Thyroid gland (tissue), 4 donors: ENCODE measurements around the gene PLEKHS1. TPM values are rescaled to one million over a fixed set of nuclear protein-coding genes. Genes with fewer than 3 reads are reported as not detected.

ENCODE experiments used
- DNase-seq, 2 donors: peaks; one replicate each; pipeline ENCODE4 v3.0.0-alpha.2; 2019
- H3K27ac ChIP-seq, 3 donors: fragments of 200-600 bp; sonication (generic); 1 replicate in 2 of 3; 2 replicates in 1 of 3; pipeline ENCODE4 v1.5.1; 2016 to 2019; ENCODE audit warnings: mild to moderate bottlenecking in 1 of 3, moderate library complexity in 1 of 3
- H3K27me3 ChIP-seq: fragments of 200-600 bp; sonication (generic); one replicate; pipeline ENCODE4 v1.5.1; 2019
- H3K36me3 ChIP-seq, 2 donors: fragments of 200-600 bp; sonication (generic); one replicate each; pipeline ENCODE4 v1.5.1; 2016 to 2019
- H3K4me1 ChIP-seq, 2 donors: fragments of 200-600 bp; sonication (generic); one replicate each; pipeline ENCODE4 v1.5.1; 2017 to 2019
- H3K4me3 ChIP-seq, 3 donors: fragments of 200-600 bp; sonication (generic); replicated peaks in 1 of 3; 1 replicate in 2 of 3; 2 replicates in 1 of 3; pipeline ENCODE4 v1.5.1; 2016; ENCODE audit warnings: mild to moderate bottlenecking in 1 of 3
- H3K9me3 ChIP-seq: fragments of 200-600 bp; sonication (generic); one replicate; pipeline ENCODE4 v1.5.1; 2017
- POLR2A ChIP-seq, 2 donors: fragments of 450-650 bp; IDR thresholded peaks; one replicate each; pipeline ENCODE4 v1.6.1; 2017; ENCODE audit warnings: antibody characterized with exemption in 2 of 2, mild to moderate bottlenecking in 2 of 2, moderate library complexity in 1 of 2
- WGBS, 2 donors: methylation state at CpG; one replicate each; pipeline ENCODE4 v1.1.5; 2017; 5-methylcytosine and 5-hydroxymethylcytosine counted together
- intact Hi-C: fragments of 100-400 bp; cut with DNase I; formaldehyde crosslinking; loops from one replicate; pipeline ENCODE4 v1.15.1; 2023
- total RNA-seq, 4 donors: library from RNA; depleted of rRNA; stranded (reverse); fragments of >200 nt; gene quantifications; one replicate each; pipeline ENCODE4 v1.2.3, GENCODE V29; 2016
- TF ChIP-seq, protein P1 (sequence below), 6 experiments: fragments of 200-600 bp in 3 of 6; fragments of 450-650 bp in 3 of 6; sonication (generic) in 3 of 6; IDR thresholded peaks; one replicate each; pipeline ENCODE4 v1.5.1; 2016 to 2019; ENCODE audit warnings: antibody characterized with exemption in 6 of 6, mild to moderate bottlenecking in 2 of 6, inconsistent platforms in 1 of 6, moderate library complexity in 1 of 6

PLEKHS1 gene
- total RNA-seq, 4 donors from 2014 or later: not detected

DNA sequence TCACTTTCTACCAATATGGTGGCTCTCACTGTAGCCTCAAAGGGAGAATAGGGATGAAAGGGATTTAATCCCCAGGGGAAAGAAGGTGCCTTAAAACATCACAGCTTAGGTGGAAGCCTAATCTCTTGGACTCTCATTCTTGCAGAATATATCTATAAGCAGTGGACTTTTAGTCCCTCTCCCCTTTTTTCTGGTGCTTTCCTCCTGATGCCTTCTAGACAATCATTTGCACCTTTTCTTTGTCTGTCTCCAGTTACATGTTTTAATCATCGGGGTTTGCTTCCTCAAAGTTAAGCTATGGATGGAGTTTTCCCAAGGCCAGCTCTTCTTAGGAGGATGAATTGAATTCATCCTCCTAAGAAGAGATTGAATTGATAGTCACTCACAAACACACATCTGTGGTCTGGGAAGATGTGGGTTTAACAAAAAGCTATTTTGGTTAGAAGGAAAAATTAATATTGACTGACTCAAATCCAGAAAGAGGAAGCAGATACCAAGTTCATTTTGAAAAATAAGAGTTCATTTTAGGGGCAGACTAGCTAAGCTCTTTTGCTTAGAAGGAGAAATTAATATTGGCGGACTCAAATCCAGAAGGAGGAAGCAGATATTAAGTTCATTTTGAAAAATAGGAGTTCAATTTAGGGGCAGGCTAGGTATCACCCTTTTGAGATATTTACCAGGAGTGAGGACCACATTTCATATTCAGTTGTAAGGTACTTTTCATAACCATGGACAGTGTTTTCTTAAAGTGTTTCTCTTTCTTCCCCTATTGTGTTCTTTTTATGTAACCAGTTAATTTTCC lies 35.2 kb upstream of the PLEKHS1 start:
- intact Hi-C loops: no loop called here
- no peaks in the 10 kb centered on the region for H3K27me3 ChIP-seq
- peaks cover 3 to 4% of the 10 kb centered on the region in 2 donors for H3K36me3 ChIP-seq
- TF ChIP-seq, protein P1, sequence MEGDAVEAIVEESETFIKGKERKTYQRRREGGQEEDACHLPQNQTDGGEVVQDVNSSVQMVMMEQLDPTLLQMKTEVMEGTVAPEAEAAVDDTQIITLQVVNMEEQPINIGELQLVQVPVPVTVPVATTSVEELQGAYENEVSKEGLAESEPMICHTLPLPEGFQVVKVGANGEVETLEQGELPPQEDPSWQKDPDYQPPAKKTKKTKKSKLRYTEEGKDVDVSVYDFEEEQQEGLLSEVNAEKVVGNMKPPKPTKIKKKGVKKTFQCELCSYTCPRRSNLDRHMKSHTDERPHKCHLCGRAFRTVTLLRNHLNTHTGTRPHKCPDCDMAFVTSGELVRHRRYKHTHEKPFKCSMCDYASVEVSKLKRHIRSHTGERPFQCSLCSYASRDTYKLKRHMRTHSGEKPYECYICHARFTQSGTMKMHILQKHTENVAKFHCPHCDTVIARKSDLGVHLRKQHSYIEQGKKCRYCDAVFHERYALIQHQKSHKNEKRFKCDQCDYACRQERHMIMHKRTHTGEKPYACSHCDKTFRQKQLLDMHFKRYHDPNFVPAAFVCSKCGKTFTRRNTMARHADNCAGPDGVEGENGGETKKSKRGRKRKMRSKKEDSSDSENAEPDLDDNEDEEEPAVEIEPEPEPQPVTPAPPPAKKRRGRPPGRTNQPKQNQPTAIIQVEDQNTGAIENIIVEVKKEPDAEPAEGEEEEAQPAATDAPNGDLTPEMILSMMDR (IDR thresholded peaks at IDR 0.05): no peak
- no peak for TF ChIP-seq POLR2A (IDR thresholded peaks at IDR 0.05)
- no peak overlapping the region for H3K4me3 ChIP-seq
- DNase-seq: no peak
- WGBS, 2 donors: 64 to 91% methylated on average over 2 of the region's 2 CpGs
- no peaks in the 10 kb centered on the region for H3K9me3 ChIP-seq
- H3K4me1 ChIP-seq: no peaks in the 10 kb centered on the region
- H3K27ac ChIP-seq: no peak overlapping the region

DNA sequence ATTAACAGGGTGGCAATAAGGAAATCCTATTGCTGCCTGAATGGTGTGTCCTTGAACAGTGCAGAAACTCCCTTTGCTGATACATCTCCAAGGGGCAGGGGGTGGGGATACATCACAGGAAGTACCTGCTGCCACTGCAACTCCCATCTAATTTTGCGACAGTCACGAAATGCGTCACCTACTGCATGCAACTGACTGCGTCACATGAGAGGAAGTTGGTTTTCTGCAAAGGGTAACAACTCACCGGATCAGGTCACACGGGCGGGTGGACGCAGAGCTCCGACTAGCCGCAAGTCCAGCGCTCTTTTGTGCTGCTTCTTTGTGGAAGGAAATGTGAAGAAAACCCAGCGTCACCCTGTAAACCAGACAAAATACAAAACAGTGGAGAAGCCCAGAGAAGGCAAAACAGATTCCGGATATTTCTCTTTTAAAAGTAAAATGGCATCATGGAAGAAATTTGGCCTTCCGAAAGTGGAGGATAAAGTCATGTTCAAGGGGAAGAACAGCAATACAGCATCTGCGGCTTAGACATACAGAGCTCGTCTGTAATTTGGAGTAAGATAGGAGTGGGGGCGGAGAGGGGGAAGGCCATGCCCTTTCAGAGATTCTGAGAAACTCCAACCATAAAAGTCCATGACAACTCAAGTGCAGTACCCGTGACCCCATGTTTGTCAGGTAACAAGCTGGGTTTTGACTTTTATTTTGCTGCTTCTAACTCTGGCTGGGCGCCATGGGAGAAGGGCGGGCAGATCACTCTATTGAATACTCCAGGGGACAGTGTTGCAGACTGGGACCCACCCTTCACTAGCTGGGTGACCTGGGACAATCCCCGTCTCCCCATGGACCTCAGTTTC lies 32.3 kb upstream of the PLEKHS1 start:
- Histone ChIP-seq H3K27ac (no peak overlapping the region), H3K4me1 (no peaks in the 10 kb centered on the region), H3K36me3 (peaks cover 13 to 18% of the 10 kb centered on the region in 2 donors), H3K9me3 (no peaks in the 10 kb centered on the region), H3K4me3 (no peak overlapping the region), H3K27me3 (no peaks in the 10 kb centered on the region)
- TF ChIP-seq, protein P1 (IDR thresholded peaks at IDR 0.05): no peak
- no peak for TF ChIP-seq POLR2A (IDR thresholded peaks at IDR 0.05)
- WGBS, 2 donors: 94 to 96% methylated on average over 21 of the region's 21 CpGs
- DNase-seq: no peak
- intact Hi-C loops: no loop called here

DNA sequence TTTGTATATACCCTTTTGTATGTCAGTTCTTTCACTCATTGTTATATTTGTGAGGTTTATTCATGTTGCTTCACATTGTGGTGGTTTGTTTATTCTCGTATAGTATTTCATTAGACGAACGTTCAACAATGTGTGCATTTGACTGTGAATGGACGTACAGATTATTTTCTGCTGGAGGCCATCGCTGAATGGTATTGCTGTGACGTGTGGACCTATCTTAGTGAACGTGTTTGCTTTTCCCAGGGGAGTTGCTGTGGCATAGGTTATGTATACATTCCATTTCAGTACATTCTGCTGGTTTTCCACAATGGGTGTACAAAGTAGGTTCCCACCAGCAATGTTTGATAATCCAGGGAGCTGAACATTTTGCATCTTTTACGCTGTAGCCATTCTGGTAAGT lies 31.1 kb upstream of the PLEKHS1 start:
- intact Hi-C loops: no loop called here
- DNase-seq: no peak
- TF ChIP-seq POLR2A (IDR thresholded peaks at IDR 0.05): no peak
- TF ChIP-seq, protein P1 (IDR thresholded peaks at IDR 0.05): no peak
- no peaks in the 10 kb centered on the region for H3K9me3 ChIP-seq
- no peaks in the 10 kb centered on the region for H3K4me1 ChIP-seq
- no peak overlapping the region for H3K4me3 ChIP-seq
- WGBS, 2 donors: 91% methylated on average over 8 of the region's 8 CpGs
- peaks cover 13 to 22% of the 10 kb centered on the region in 2 donors for H3K36me3 ChIP-seq
- no peak overlapping the region for H3K27ac ChIP-seq
- no peaks in the 10 kb centered on the region for H3K27me3 ChIP-seq

DNA sequence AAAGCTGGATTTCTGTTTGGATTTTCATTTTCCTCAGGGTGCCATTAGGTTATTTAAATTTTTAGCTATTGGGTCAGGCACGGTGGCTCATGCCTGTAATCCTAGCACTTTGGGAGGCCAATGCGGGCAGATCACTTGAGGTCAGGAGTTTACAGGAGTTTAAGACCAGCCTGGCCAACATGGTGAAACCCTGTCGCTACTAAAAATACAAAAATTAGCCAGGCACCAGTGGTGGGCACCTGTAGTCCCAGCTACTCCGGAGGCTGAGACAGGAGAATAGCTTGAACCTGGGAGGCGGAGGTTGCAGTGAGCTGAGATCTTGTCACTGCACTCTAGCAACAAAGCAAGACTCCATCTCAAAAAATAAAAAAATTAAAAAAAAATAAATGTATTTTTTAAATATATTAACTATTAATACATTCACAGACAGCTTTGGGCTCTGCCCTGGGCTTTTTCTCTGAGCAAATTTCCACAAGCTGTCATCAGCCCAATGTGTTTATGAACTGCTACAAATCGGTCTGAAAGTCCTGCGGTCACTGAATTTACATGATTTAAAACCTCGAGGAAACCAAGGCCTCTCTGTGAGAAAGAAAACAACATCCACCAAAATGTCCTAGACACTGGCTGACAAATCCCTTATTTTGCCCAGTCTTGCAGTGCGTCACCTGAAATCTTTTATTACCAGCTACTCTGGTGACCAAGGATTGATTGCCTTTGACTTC lies 19.2 kb upstream of the PLEKHS1 start:
- intact Hi-C loops: no loop called here
- TF ChIP-seq, protein P1 (IDR thresholded peaks at IDR 0.05): no peak
- no peak for TF ChIP-seq POLR2A (IDR thresholded peaks at IDR 0.05)
- Histone ChIP-seq H3K9me3 (no peaks in the 10 kb centered on the region), H3K4me1 (no peaks in the 10 kb centered on the region), H3K27me3 (no peaks in the 10 kb centered on the region), H3K27ac (no peak overlapping the region), H3K36me3 (peaks cover 17 to 20% of the 10 kb centered on the region in 2 donors), H3K4me3 (no peak overlapping the region)
- DNase-seq: no peak
- 91 to 95% methylated on average over 8 to 9 of the region's 9 CpGs for WGBS, 2 donors
